HepG2 (cell line): ENCODE data around the gene ACACA. TPM values are rescaled to one million over a fixed set of nuclear protein-coding genes. Genes with fewer than 3 reads are reported as not detected.

ENCODE experiments used
- ATAC-seq: fragments of 200-7000 bp; cut with Tn5 transposase; 3 replicates; pipeline ENCODE4 v1.9.1; 2020; ENCODE audit warnings: mild to moderate bottlenecking, moderate library complexity
- BruUV-seq: library from RNA; stranded (reverse); fragments of 400-500 nt; replicated peaks from 2 replicates; lab custom pipeline; 2021; lab: Mats Ljungman, UMichigan
- CTCF ChIA-PET: fragments of 300-600 bp; formaldehyde crosslinking; extraction: SDS; loops from one replicate; lab custom pipeline; 2021; ENCODE audit warnings: low total read pairs, inconsistent platforms, low intra/inter-chr PET ratio; lab: Yijun Ruan, JAX
- POLR2A ChIA-PET: fragments of 350-600 bp; sonication (Branson Sonifier 250); formaldehyde crosslinking; loops from one replicate; lab custom pipeline; 2020; ENCODE audit warnings: antibody characterized with exemption, inconsistent platforms; lab: Yijun Ruan, JAX
- DNase-seq: peaks from one replicate; pipeline ENCODE4 v3.0.0-alpha.2; 2015; ENCODE audit warnings: low spot score
- FAIRE-seq: peaks from 3 replicates; lab custom pipeline; 2011; peaks lifted over from hg19 to GRCh38; lab: Jason Lieb, UNC
- H2AFZ ChIP-seq: one replicate; pipeline ENCODE4 v1.6.1; 2011; ENCODE audit warnings: low read length, inconsistent platforms
- H3K27ac ChIP-seq: fragments of 300-600 bp; 3 replicates; pipeline ENCODE4 v1.8.0; 2011; ENCODE audit warnings: mixed run types, mild to moderate bottlenecking, mixed read lengths, low read length, inconsistent platforms; ENCODE audit not compliant: insufficient read depth; ENCODE audit errors: extremely low read length
- H3K27me3 ChIP-seq, 2 experiments: fragments of 200-600 bp in 1 of 2; 2 replicates in 1 of 2; 3 replicates in 1 of 2; pipeline versions ENCODE4 v1.6.0 to v1.8.0; 2011; ENCODE audit warnings: low read length in 2 of 2, mild to moderate bottlenecking in 2 of 2, moderate library complexity in 2 of 2, inconsistent platforms in 1 of 2; ENCODE audit not compliant: insufficient read depth in 2 of 2, control insufficient read depth in 1 of 2
- H3K36me3 ChIP-seq, 2 experiments: fragments of 200-600 bp in 1 of 2; replicated peaks in 1 of 2; 2 replicates in 1 of 2; 3 replicates in 1 of 2; pipeline versions ENCODE4 v1.5.1 to v1.8.0; 2011; ENCODE audit warnings: low read length in 2 of 2, inconsistent platforms in 1 of 2; ENCODE audit not compliant: insufficient read depth in 2 of 2, control insufficient read depth in 1 of 2
- H3K4me1 ChIP-seq: 2 replicates; pipeline ENCODE4 v1.5.1; 2012; ENCODE audit warnings: low read length, inconsistent platforms; ENCODE audit not compliant: insufficient read depth
- H3K4me2 ChIP-seq: 2 replicates; pipeline ENCODE4 v1.6.0; 2011; ENCODE audit warnings: low read depth, low read length, inconsistent platforms
- H3K4me3 ChIP-seq, 3 experiments: fragments of 200-600 bp in 1 of 3; sonication (generic), shearing (Covaris generic) in 1 of 3; replicated peaks in 1 of 3; 2 replicates each; pipeline ENCODE4 v1.5.1; 2011 to 2016; ENCODE audit warnings: low read length in 3 of 3, inconsistent platforms in 2 of 3, low read depth in 2 of 3, mild to moderate bottlenecking in 2 of 3, control low read depth in 1 of 3, mixed read lengths in 1 of 3; ENCODE audit not compliant: insufficient read depth in 1 of 3
- H3K79me2 ChIP-seq: one replicate; pipeline ENCODE4 v1.6.1; 2011; ENCODE audit warnings: low read length, inconsistent platforms; ENCODE audit not compliant: insufficient read depth
- H3K9ac ChIP-seq: 2 replicates; pipeline ENCODE4 v1.6.0; 2011; ENCODE audit warnings: mild to moderate bottlenecking, low read depth, low read length, inconsistent platforms; ENCODE audit not compliant: insufficient read depth
- H3K9me3 ChIP-seq: 2 replicates; pipeline ENCODE4 v1.5.1; 2012; ENCODE audit warnings: mild to moderate bottlenecking, low read length
- H4K20me1 ChIP-seq: 2 replicates; pipeline ENCODE4 v1.6.0; 2011; ENCODE audit warnings: inconsistent platforms, mild to moderate bottlenecking, low read length, moderate library complexity; ENCODE audit not compliant: insufficient read depth
- PAF1 ChIP-seq: IDR thresholded peaks from 2 replicates; pipeline ENCODE4 v1.6.1; 2016; ENCODE audit warnings: missing genetic modification reagents, missing compliant biosample characterization
- RBM22 ChIP-seq: fragments of 200-400 bp; formaldehyde crosslinking; optimal IDR thresholded peaks from 2 replicates; pipeline ENCODE3; 2017; ENCODE audit warnings: mild to moderate bottlenecking, low read length, moderate library complexity
- RORA ChIP-seq: sonication (generic); formaldehyde crosslinking; IDR thresholded peaks from 2 replicates; pipeline ENCODE4 v1.5.0; 2020; ENCODE audit warnings: mild to moderate bottlenecking, missing genetic modification reagents, moderate library complexity
- ZBTB3 ChIP-seq: sonication (generic); formaldehyde crosslinking; IDR thresholded peaks from 2 replicates; pipeline ENCODE4 v1.4.0; 2020; ENCODE audit warnings: low read depth, mild to moderate bottlenecking, moderate library complexity, missing genetic modification reagents, borderline replicate concordance
- WGBS: methylation state at CpG from one replicate; pipeline ENCODE4 v1.1.6; 2017; ENCODE audit warnings: low lambda C conversion rate; 5-methylcytosine and 5-hydroxymethylcytosine counted together
- in situ Hi-C: cut with HindIII; loops from 2 replicates; pipeline ENCODE4 v1.10.0; 2017; ENCODE audit warnings: low pct_unique_long_range_greater_than_20kb; ENCODE audit not compliant: extremely low pct_ligation_motif_present
- intact Hi-C: fragments of 100-400 bp; cut with micrococcal nuclease; formaldehyde crosslinking; loops from one replicate; pipeline ENCODE4 v1.10.0; 2022; ENCODE audit not compliant: unreplicated experiment
- polyA plus RNA-seq, 8 experiments: library from polyadenylated mRNA; depleted of rRNA in 3 of 8; stranded (reverse) in 7 of 8; unstranded in 1 of 8; fragments of >200 nt; fragmentation: Illumina TruSeq in 4 of 8; extraction: Trizol in 4 of 8; gene quantifications; 2 replicates each; pipeline versions ENCODE4 v1.2.1 to v1.2.3, GENCODE V29; 2011 to 2016; ENCODE audit warnings: low read depth in 4 of 8, missing spikeins in 1 of 8, mixed read lengths in 1 of 8; ENCODE audit not compliant: insufficient read depth in 1 of 8
- total RNA-seq, 5 experiments: library from RNA; depleted of rRNA; stranded (reverse); fragments of >200 nt; fragmentation: Illumina TruSeq; extraction: Trizol; gene quantifications; 2 replicates each; pipeline ENCODE4 v1.2.3, GENCODE V29; 2016; ENCODE audit warnings: low read depth in 1 of 5
- TF ChIP-seq, protein P1 (sequence below): sonication (generic); formaldehyde crosslinking; IDR thresholded peaks from 2 replicates; pipeline ENCODE4 v1.8.0; 2022; ENCODE audit warnings: mild to moderate bottlenecking, missing genetic modification reagents, borderline replicate concordance

Gene ACACA
- total and polyA plus RNA-seq, 2 of the 13 experiments (the other 11 are each of a cell fraction or from before 2014, with no cell fraction given) = 39.2 to 47.2 TPM

DNA sequence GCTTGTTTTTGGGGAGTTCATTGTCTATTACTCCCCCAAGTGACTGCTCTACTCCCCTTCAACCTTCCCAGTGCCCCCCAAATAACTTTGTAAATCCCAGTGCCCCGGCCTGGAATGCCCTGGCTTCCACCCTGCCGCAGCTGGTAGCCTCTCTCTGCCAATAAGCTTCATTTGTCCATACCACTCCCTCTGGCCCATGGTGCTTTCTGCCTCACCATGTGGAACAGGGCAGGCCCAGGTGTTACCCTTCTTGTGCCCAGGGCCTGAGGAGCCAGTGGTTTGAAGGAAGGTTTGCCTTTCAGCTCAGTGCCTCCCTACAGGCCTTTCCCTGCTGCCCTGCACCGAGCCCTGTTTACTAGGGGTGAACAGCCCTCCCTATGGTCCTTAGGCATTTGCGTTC is 323.7 kb downstream of the ACACA start:
- DNase-seq = no peak
- in situ Hi-C loops = no loop called here
- intact Hi-C loops = no loop called here
- Histone ChIP-seq H3K4me1 (peaks cover 13% of the 10 kb centered on the region), H3K36me3 (peaks cover 5 to 26% of the 10 kb centered on the region in 2 experiments), H3K4me3 (no peak overlapping the region)
- BruUV-seq = no TSS peak
- POLR2A ChIA-PET = no interaction called here
- TF ChIP-seq RORA (CRISPR knock-in tag) = no peak
- TF ChIP-seq RBM22 = peak; percentile 81
- TF ChIP-seq ZBTB3 = no peak
- TF ChIP-seq PAF1 (CRISPR knock-in tag) = 0 out of 2 replicates have a peak, but pooled peaks have one; percentile 49
- TF ChIP-seq, all 625 proteins: peak for 2
- ATAC-seq (no peak; the same call in 2 of the 3 replicates), FAIRE-seq (no peak)
- no peaks in the 10 kb centered on the region for H4K20me1 ChIP-seq
- no peaks in the 10 kb centered on the region for H3K79me2 ChIP-seq
- H3K27me3 ChIP-seq = no peaks in the 10 kb centered on the region
- H3K9me3 ChIP-seq = no peaks in the 10 kb centered on the region
- H2AFZ ChIP-seq = no peak overlapping the region
- no peak overlapping the region for H3K9ac ChIP-seq
- CTCF ChIA-PET = no interaction called here
- 94% methylated on average over 4 of the region's 4 CpGs for WGBS
- no peak overlapping the region for H3K27ac ChIP-seq
- H3K4me2 ChIP-seq = no peak overlapping the region

DNA sequence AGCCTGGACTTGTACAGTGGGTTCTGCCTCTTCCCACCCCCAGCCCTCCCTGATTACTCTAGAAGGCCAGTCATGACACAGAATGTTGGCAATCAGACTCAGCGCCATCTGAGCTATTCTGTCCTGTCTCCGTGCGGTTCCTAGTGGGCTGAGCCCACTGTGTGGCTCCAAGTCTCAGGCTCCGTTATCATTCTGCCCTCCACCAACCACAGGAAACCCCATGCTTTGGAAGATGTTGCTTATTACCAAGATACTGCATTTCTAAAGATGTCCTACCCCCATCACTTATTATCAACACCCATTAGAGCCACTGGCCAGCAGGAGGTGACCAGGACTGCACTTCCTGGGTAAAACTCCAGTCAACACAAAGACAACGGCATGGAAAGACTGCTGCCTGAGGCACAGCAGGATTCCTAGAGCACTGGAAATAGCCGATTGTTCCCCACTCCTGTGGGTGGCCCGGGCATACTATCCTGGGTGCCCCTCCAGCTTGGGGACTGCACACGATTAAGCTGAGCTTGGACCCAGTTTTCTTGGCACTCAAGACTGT is 324.2 kb downstream of the ACACA start:
- CTCF ChIA-PET = no interaction called here
- intact Hi-C loops (no loop called here), in situ Hi-C loops (no loop called here)
- no peak overlapping the region for H3K4me2 ChIP-seq
- H2AFZ ChIP-seq = no peak overlapping the region
- TF ChIP-seq, protein P1, sequence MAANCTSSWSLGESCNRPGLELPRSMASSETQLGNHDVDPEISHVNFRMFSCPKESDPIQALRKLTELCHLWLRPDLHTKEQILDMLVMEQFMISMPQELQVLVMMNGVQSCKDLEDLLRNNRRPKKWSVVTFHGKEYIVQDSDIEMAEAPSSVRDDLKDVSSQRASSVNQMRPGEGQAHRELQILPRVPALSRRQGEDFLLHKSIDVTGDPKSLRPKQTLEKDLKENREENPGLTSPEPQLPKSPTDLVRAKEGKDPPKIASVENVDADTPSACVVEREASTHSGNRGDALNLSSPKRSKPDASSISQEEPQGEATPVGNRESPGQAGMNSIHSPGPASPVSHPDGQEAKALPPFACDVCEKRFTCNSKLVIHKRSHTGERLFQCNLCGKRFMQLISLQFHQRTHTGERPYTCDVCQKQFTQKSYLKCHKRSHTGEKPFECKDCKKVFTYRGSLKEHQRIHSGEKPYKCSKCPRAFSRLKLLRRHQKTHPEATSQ = no peak
- TF ChIP-seq RBM22 = peak; percentile 4
- no peak for DNase-seq
- no peaks in the 10 kb centered on the region for H3K79me2 ChIP-seq
- H3K4me3 ChIP-seq = no peak overlapping the region
- 83% methylated on average over 7 of the region's 8 CpGs for WGBS
- H3K9me3 ChIP-seq = no peaks in the 10 kb centered on the region
- H3K9ac ChIP-seq = no peak overlapping the region
- H3K27ac ChIP-seq = no peak overlapping the region
- no peaks in the 10 kb centered on the region for H4K20me1 ChIP-seq
- H3K4me1 ChIP-seq = peaks cover 13% of the 10 kb centered on the region
- peaks cover 5 to 20% of the 10 kb centered on the region in 2 experiments for H3K36me3 ChIP-seq
- peak; percentile 49 for ATAC-seq
- no peak for FAIRE-seq
- no TSS peak for BruUV-seq
- no peaks in the 10 kb centered on the region for H3K27me3 ChIP-seq
- POLR2A ChIA-PET = no interaction called here
